HG02870 (cell line): ENCODE measurements around the gene TMIGD2.
"Not testable (repeated sequence)": the region's sequence is repeated elsewhere in the genome, so short reads cannot be mapped to it uniquely, and the experiment has no call there.

Experiments used
- ATAC-seq: cut with Tn5 transposase; IDR thresholded peaks from one replicate; pipeline ENCODE4 v1.9.1; 2021; ENCODE audit warnings: mild to moderate bottlenecking, moderate library complexity; ENCODE audit not compliant: unreplicated experiment

TMIGD2 gene

GRCh38 chr19:4302243-4302640, at the start of gene TMIGD2:
Gene TMIGD2, minus strand, starts transcription at chr19:4302389. Its CDS starts 4 bp downstream, at chr19:4302385.
- ATAC-seq = no peak

- no peak for ATAC-seq
Observed at GRCh38 chr19:4350726-4351125, 48.5 kb upstream of the TMIGD2 start.

- no peak for ATAC-seq
Observed at GRCh38 chr19:4350111-4350510, 47.9 kb upstream of the TMIGD2 start.

GRCh38 chr19:4349225-4349624, 47.0 kb upstream of the TMIGD2 start:
- ATAC-seq = not testable (repeated sequence)

- no peak for ATAC-seq
Observed at GRCh38 chr19:4347521-4347920, 45.3 kb upstream of the TMIGD2 start.

GRCh38 chr19:4346020-4346383, 43.8 kb upstream of the TMIGD2 start:
- ATAC-seq = no peak

- no peak for ATAC-seq
Observed at GRCh38 chr19:4345342-4346019, 43.3 kb upstream of the TMIGD2 start.

GRCh38 chr19:4343370-4344307, 41.5 kb upstream of the TMIGD2 start, which contains the start of gene MPND:
Gene MPND, plus strand, starts transcription at chr19:4343562. Its CDS starts 32 bp downstream, at chr19:4343594.
- peak; percentile 46 for ATAC-seq

- peak; percentile 87 for ATAC-seq
Observed at GRCh38 chr19:4342615-4343369, 40.6 kb upstream of the TMIGD2 start.

- ATAC-seq = no peak
Observed at GRCh38 chr19:4342314-4342614, 40.1 kb upstream of the TMIGD2 start.

- ATAC-seq = no peak
Observed at GRCh38 chr19:4338441-4339355, 36.5 kb upstream of the TMIGD2 start, which contains the start of gene STAP2. Gene STAP2, minus strand, starts transcription at chr19:4338827. Its CDS starts 74 bp downstream, at chr19:4338753.

- ATAC-seq = no peak
Observed at GRCh38 chr19:4337906-4338440, 35.8 kb upstream of the TMIGD2 start.

GRCh38 chr19:4334929-4335570, 32.9 kb upstream of the TMIGD2 start:
- no peak for ATAC-seq

- ATAC-seq = no peak
Observed at GRCh38 chr19:4329858-4330257, 27.7 kb upstream of the TMIGD2 start.

GRCh38 chr19:4328991-4329681, 26.9 kb upstream of the TMIGD2 start:
- ATAC-seq = not testable (repeated sequence)

- peak; percentile 70 for ATAC-seq
Observed at GRCh38 chr19:4328243-4328990, 26.2 kb upstream of the TMIGD2 start.

- ATAC-seq = no peak
Observed at GRCh38 chr19:4327877-4328242, 25.7 kb upstream of the TMIGD2 start.

GRCh38 chr19:4327252-4327876, 25.2 kb upstream of the TMIGD2 start:
- ATAC-seq = no peak
